Smooth muscle cell (in vitro differentiated cells): ENCODE measurements around the gene SORCS2. TPM values are rescaled to one million over a fixed set of nuclear protein-coding genes. Genes with fewer than 3 reads are reported as not detected.

Experiments used
- DNase-seq: peaks from one replicate; lab custom pipeline; 2025; ENCODE audit not compliant: unreplicated experiment; lab: John Stamatoyannopoulos, UW
- H2AFZ ChIP-seq: fragments of 200-600 bp; sonication (generic); 2 replicates; pipeline ENCODE4 v1.6.0; 2016; ENCODE audit warnings: antibody characterized with exemption, low read depth, mild to moderate bottlenecking
- H3F3A ChIP-seq: fragments of 200-600 bp; sonication (generic); 2 replicates; pipeline ENCODE4 v1.6.0; 2017; ENCODE audit warnings: antibody characterized with exemption, low read depth
- H3K27ac ChIP-seq: fragments of 200-600 bp; sonication (generic); 2 replicates; pipeline ENCODE4 v1.5.1; 2016; ENCODE audit warnings: low read depth, mild to moderate bottlenecking
- H3K27me3 ChIP-seq: fragments of 200-600 bp; sonication (generic); 2 replicates; pipeline ENCODE4 v1.6.1; 2016; ENCODE audit warnings: low read depth, mild to moderate bottlenecking
- H3K36me3 ChIP-seq: fragments of 200-600 bp; sonication (generic); 2 replicates; pipeline ENCODE4 v1.5.1; 2016; ENCODE audit warnings: low read depth
- H3K4me1 ChIP-seq: fragments of 200-600 bp; sonication (generic); 2 replicates; pipeline ENCODE4 v1.5.1; 2016; ENCODE audit warnings: low read depth
- H3K4me2 ChIP-seq: fragments of 200-600 bp; sonication (generic); 2 replicates; pipeline ENCODE4 v1.6.0; 2016; ENCODE audit warnings: mild to moderate bottlenecking
- H3K4me3 ChIP-seq: fragments of 200-600 bp; sonication (generic); 2 replicates; pipeline ENCODE4 v1.5.1; 2016; ENCODE audit warnings: mild to moderate bottlenecking
- H3K79me2 ChIP-seq: fragments of 200-600 bp; sonication (generic); 2 replicates; pipeline ENCODE4 v1.6.0; 2016; ENCODE audit warnings: low read depth, mild to moderate bottlenecking
- H3K9ac ChIP-seq: fragments of 200-600 bp; sonication (generic); 2 replicates; pipeline ENCODE4 v1.6.0; 2016; ENCODE audit warnings: low read depth
- H3K9me3 ChIP-seq: fragments of 200-600 bp; sonication (generic); replicated peaks from 2 replicates; pipeline ENCODE4 v1.5.1; 2016; ENCODE audit warnings: low read depth
- H4K20me1 ChIP-seq: fragments of 200-600 bp; sonication (generic); 2 replicates; pipeline ENCODE4 v1.6.0; 2016; ENCODE audit warnings: low read depth
- CTCF ChIP-seq: fragments of 200-600 bp; sonication (generic); IDR thresholded peaks from 2 replicates; pipeline ENCODE4 v1.5.1; 2017; ENCODE audit warnings: borderline replicate concordance, mild to moderate bottlenecking, antibody characterized with exemption; ENCODE audit not compliant: insufficient read depth, poor library complexity, severe bottlenecking
- WGBS: methylation state at CpG from one replicate; pipeline ENCODE4 v1.1.7; 2016; ENCODE audit warnings: low lambda C conversion rate; 5-methylcytosine and 5-hydroxymethylcytosine counted together
- polyA plus RNA-seq: library from polyadenylated mRNA; unstranded; fragments of >200 nt; fragmentation: Nextera tagmentation; extraction: Ambion mirVana; gene quantifications from 2 replicates; pipeline ENCODE4 v1.2.1, GENCODE V29; 2016
- total RNA-seq: library from RNA; depleted of rRNA; stranded (reverse); fragments of >200 nt; gene quantifications from 2 replicates; pipeline ENCODE4 v1.2.3, GENCODE V29; 2014

The SORCS2 gene
- total and polyA plus RNA-seq, 2 experiments from 2014 or later: 5.2 to 9.3 TPM

GRCh38 chr4:7281691-7282665 is 89.6 kb downstream of the SORCS2 start:
- 44% methylated on average over 20 of the region's 20 CpGs for WGBS
- H3K4me3 ChIP-seq: no peak overlapping the region
- peaks cover 4% of the 10 kb centered on the region for H3F3A ChIP-seq
- H3K27ac ChIP-seq: peak overlapping the region; percentile 64
- H3K4me2 ChIP-seq: peak overlapping the region; percentile 69
- peak overlapping the region; percentile 6 for H3K9ac ChIP-seq
- no peaks in the 10 kb centered on the region for H4K20me1 ChIP-seq
- DNase-seq: no peak
- H3K79me2 ChIP-seq: no peaks in the 10 kb centered on the region
- no peak for TF ChIP-seq CTCF
- H3K4me1 ChIP-seq: peaks cover 19% of the 10 kb centered on the region
- peak overlapping the region; percentile 7 for H2AFZ ChIP-seq
- H3K27me3 ChIP-seq: no peaks in the 10 kb centered on the region
- H3K36me3 ChIP-seq: no peaks in the 10 kb centered on the region
- H3K9me3 ChIP-seq: no peaks in the 10 kb centered on the region

GRCh38 chr4:7282786-7283440 is 90.6 kb downstream of the SORCS2 start:
- H3K4me1 ChIP-seq: peaks cover 19% of the 10 kb centered on the region
- no peak overlapping the region for H3K4me2 ChIP-seq
- no peaks in the 10 kb centered on the region for H3K9me3 ChIP-seq
- no peak overlapping the region for H3K4me3 ChIP-seq
- TF ChIP-seq CTCF: no peak
- DNase-seq: no peak
- H3K9ac ChIP-seq: no peak overlapping the region
- no peaks in the 10 kb centered on the region for H3K36me3 ChIP-seq
- no peaks in the 10 kb centered on the region for H3K27me3 ChIP-seq
- H3F3A ChIP-seq: peaks cover 4% of the 10 kb centered on the region
- no peaks in the 10 kb centered on the region for H4K20me1 ChIP-seq
- H3K27ac ChIP-seq: no peak overlapping the region
- WGBS: 83% methylated on average over 8 of the region's 8 CpGs
- H3K79me2 ChIP-seq: no peaks in the 10 kb centered on the region
- no peak overlapping the region for H2AFZ ChIP-seq

GRCh38 chr4:7285244-7286094 is 93.1 kb downstream of the SORCS2 start:
- no peak overlapping the region for H3K27ac ChIP-seq
- H3K27me3 ChIP-seq: no peaks in the 10 kb centered on the region
- H4K20me1 ChIP-seq: no peaks in the 10 kb centered on the region
- H3K9ac ChIP-seq: no peak overlapping the region
- no peak for TF ChIP-seq CTCF
- no peak for DNase-seq
- H3K4me2 ChIP-seq: no peak overlapping the region
- H3K79me2 ChIP-seq: no peaks in the 10 kb centered on the region
- WGBS: 91% methylated on average over 34 of the region's 34 CpGs
- no peak overlapping the region for H2AFZ ChIP-seq
- no peaks in the 10 kb centered on the region for H3K36me3 ChIP-seq
- no peak overlapping the region for H3K4me3 ChIP-seq
- peaks cover 4% of the 10 kb centered on the region for H3F3A ChIP-seq
- no peaks in the 10 kb centered on the region for H3K9me3 ChIP-seq
- H3K4me1 ChIP-seq: peaks cover 19% of the 10 kb centered on the region
